Gastrocnemius medialis (tissue), 4 donors: Measurements from ENCODE around the gene SRCAP. TPM values are rescaled to one million over a fixed set of nuclear protein-coding genes. Genes with fewer than 3 reads are reported as not detected.

Experiments used
- ATAC-seq, 2 donors: fragments of 150-250 bp; one replicate each; pipeline ENCODE4 v1.9.1; 2016
- DNase-seq, 2 donors: peaks; one replicate each; pipeline ENCODE4 v3.0.0-alpha.2; 2019
- H3K27ac ChIP-seq, 4 donors: fragments of 200-600 bp; sonication (generic); 1 replicate in 1 of 4; 2 replicates in 3 of 4; pipeline ENCODE4 v1.5.1; 2016 to 2018; ENCODE audit warnings: mild to moderate bottlenecking in 2 of 4, moderate library complexity in 1 of 4
- H3K27me3 ChIP-seq, 3 donors: fragments of 200-600 bp; sonication (generic) in 2 of 3; 1 replicate in 1 of 3; 2 replicates in 2 of 3; pipeline versions ENCODE4 v1.5.1 to v1.6.0; 2016 to 2019; ENCODE audit warnings: mild to moderate bottlenecking in 1 of 3, moderate library complexity in 1 of 3
- H3K36me3 ChIP-seq, 2 donors: fragments of 200-600 bp; sonication (generic) in 1 of 2; one replicate each; pipeline ENCODE4 v1.5.1; 2017 to 2018
- H3K4me1 ChIP-seq, 2 donors: fragments of 200-600 bp; sonication (generic) in 1 of 2; one replicate each; pipeline ENCODE4 v1.5.1; 2016 to 2017; ENCODE audit warnings: mild to moderate bottlenecking in 2 of 2
- H3K4me3 ChIP-seq, 4 donors: fragments of 200-600 bp; sonication (generic) in 3 of 4; 1 replicate in 1 of 4; 2 replicates in 3 of 4; pipeline ENCODE4 v1.5.1; 2016 to 2019; ENCODE audit warnings: mild to moderate bottlenecking in 2 of 4
- H3K9me3 ChIP-seq, 3 donors: fragments of 200-600 bp; sonication (generic) in 2 of 3; 1 replicate in 1 of 3; 2 replicates in 2 of 3; pipeline ENCODE4 v1.5.1; 2016 to 2019
- POLR2A ChIP-seq, 2 donors: fragments of 450-650 bp; IDR thresholded peaks; one replicate each; pipeline ENCODE4 v1.6.1; 2017; ENCODE audit warnings: antibody characterized with exemption in 2 of 2, mild to moderate bottlenecking in 2 of 2, moderate library complexity in 2 of 2
- in situ Hi-C, 4 donors: fragments of 200-750 bp; cut with MboI; loops; one replicate each; pipeline versions ENCODE4 v1.15.0 to v1.8.0; 2017; ENCODE audit warnings: low sequenced_read_pairs in 4 of 4
- intact Hi-C: fragments of 100-400 bp; cut with DNase I; formaldehyde crosslinking; loops from one replicate; pipeline ENCODE4 v1.15.1; 2023; ENCODE audit warnings: low total_unique reads
- total RNA-seq, 4 donors: library from RNA; depleted of rRNA; stranded (reverse); fragments of >200 nt; gene quantifications; one replicate each; pipeline versions ENCODE4 v1.1.0 to v1.2.3, GENCODE V29; 2016
- TF ChIP-seq, protein P1 (sequence below), 5 experiments: fragments of 450-650 bp in 3 of 5; fragments of 200-600 bp in 2 of 5; sonication (generic) in 2 of 5; IDR thresholded peaks in 4 of 5; conservative IDR thresholded peaks in 1 of 5; 1 replicate in 4 of 5; 2 replicates in 1 of 5; pipeline ENCODE4 v1.5.1; 2016 to 2019; ENCODE audit warnings: antibody characterized with exemption in 5 of 5, mild to moderate bottlenecking in 3 of 5, moderate library complexity in 3 of 5

SRCAP gene
- total RNA-seq, 4 donors from 2014 or later = 15.3 to 25.5 (median 21.9) TPM

DNA sequence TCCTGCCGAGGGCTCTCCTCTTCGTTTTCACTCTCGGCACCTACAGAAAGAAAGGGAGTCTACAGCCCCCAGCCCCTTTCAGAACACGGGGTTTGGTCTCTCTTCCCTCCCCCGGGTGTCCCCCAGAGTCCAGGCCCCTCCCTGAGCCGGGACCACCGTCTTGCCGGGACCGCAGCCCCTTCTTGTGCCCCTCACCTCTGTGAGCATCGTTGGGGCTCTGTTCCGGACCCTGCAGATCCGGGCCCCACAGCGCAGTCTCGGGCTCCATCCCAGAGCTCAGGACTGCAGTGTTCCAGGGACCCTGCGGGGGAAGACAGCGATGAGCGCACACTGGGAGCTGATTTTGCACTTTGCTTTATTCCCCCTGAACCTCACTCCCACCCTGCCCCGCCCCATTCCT is 85.2 kb downstream of the SRCAP start:
- in situ Hi-C loops (no loop called here), intact Hi-C loops (no loop called here)
- Histone ChIP-seq H3K27ac (no peak overlapping the region), H3K4me1 (peaks cover 15 to 18% of the 10 kb centered on the region in 2 donors), H3K27me3 (no peaks in the 10 kb centered on the region), H3K4me3 (no peak overlapping the region), H3K36me3 (peaks cover 0 to 26% of the 10 kb centered on the region in 2 donors), H3K9me3 (no peaks in the 10 kb centered on the region)
- ATAC-seq (no peak), DNase-seq (no peak)
- TF ChIP-seq POLR2A (IDR thresholded peaks at IDR 0.05) = no peak
- TF ChIP-seq, protein P1, sequence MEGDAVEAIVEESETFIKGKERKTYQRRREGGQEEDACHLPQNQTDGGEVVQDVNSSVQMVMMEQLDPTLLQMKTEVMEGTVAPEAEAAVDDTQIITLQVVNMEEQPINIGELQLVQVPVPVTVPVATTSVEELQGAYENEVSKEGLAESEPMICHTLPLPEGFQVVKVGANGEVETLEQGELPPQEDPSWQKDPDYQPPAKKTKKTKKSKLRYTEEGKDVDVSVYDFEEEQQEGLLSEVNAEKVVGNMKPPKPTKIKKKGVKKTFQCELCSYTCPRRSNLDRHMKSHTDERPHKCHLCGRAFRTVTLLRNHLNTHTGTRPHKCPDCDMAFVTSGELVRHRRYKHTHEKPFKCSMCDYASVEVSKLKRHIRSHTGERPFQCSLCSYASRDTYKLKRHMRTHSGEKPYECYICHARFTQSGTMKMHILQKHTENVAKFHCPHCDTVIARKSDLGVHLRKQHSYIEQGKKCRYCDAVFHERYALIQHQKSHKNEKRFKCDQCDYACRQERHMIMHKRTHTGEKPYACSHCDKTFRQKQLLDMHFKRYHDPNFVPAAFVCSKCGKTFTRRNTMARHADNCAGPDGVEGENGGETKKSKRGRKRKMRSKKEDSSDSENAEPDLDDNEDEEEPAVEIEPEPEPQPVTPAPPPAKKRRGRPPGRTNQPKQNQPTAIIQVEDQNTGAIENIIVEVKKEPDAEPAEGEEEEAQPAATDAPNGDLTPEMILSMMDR (IDR thresholded peaks at IDR 0.05 in 4 of 5, conservative IDR thresholded peaks at IDR 0.05 in 1 of 5) = no peak

DNA sequence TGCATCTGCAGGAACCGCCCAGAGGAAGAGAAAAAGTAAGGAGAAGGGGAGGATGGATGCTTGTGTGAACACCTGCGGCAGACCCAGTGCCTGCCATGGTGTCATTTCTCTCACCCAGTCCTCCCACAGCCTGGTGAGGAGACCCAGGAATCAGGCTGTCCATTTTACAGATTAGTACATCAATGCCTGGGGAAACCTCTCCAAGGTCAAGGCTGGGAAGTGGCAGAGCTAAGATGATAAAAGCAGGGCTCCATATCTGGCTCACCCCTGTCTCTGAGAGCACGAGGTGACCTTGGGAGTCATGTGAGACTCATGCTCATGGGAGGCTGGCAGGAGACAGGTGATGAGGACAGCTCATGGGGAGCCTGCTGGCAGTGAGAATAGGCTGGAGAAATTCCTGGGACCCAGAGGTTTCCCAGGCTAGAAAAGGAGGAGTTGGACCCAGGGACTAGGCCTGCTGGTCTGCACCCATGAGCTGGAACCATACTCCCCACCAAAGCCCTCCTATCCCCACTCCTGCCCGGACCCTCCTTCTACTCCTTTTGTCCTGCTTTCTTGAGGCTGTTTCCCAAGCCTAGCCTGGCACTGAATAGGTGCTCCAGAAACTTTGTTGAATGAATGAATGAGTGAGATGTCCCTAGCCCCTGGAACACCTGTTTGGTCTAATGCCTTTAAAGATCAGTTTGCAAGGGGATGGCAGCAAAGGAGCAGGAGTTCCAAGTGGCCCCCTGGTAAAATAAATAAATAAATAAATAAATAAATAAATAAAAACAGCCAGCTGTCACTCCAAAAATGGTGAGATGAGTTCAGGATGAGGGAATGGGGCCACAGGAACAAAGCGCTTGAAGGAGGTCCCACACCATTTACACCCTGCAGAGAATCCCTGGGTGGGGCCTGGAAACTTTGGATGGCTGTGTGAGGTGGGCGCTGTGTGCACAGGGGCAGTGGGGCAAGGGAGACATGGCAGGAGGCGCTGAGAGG is 86.4 kb downstream of the SRCAP start:
- Histone ChIP-seq H3K27me3 (no peaks in the 10 kb centered on the region), H3K9me3 (no peaks in the 10 kb centered on the region), H3K36me3 (peaks cover 0 to 26% of the 10 kb centered on the region in 2 donors), H3K4me3 (peak overlapping the region; percentile 73 to 95 (median 87)), H3K4me1 (peaks cover 15 to 18% of the 10 kb centered on the region in 2 donors), H3K27ac (peak overlapping the region; percentile 80 to 95 (median 91))
- DNase-seq = peak in 1 of 2 donors; percentile 75
- in situ Hi-C loops = no loop called here
- no peak for TF ChIP-seq POLR2A (IDR thresholded peaks at IDR 0.05)
- TF ChIP-seq, protein P1 (IDR thresholded peaks at IDR 0.05 in 4 of 5, conservative IDR thresholded peaks at IDR 0.05 in 1 of 5) = no peak
- peak; percentile 50 to 53 for ATAC-seq
- intact Hi-C loops = no loop called here

DNA sequence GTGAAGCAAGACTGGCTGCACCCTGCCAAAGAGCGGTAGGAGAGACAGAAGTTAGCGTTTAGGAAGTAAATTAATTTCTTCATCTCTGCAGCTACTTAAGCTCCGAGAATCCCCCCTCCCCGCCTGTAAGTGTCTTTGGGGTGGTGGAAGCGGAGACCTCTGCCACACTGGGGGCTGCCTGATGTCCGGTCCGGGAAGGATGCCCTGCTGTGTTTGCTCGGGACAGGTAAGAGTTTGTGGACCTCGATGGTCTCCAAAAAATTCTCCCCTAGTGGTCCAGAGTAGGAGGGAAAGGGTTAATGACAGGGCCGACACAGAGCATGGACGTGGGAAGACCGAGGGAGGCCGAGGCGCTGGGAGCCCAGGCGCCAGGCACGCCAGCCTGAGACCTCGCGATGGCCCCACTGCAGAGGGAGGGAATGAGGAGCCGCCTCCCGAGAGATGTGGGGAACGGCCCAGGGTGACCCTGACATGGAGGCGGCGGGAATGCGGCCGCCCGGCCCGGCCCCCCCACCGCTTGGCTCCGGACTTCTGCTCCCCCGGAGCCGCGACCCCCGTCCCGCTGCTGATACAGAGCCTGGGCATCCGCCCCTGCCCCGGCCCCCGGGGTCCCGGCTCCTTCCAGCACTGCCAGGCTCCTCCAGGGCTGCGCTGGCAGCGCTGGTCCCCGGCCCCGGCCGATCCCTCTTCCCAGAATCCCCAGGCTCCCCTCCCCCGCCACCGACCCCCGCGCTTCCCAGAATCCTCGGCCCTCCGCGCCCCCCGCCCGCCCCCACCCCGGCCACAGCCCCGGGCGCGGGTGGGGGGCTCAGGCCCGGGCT is 87.4 kb downstream of the SRCAP start:
- Histone ChIP-seq H3K9me3 (no peaks in the 10 kb centered on the region), H3K4me1 (peaks cover 15 to 18% of the 10 kb centered on the region in 2 donors), H3K4me3 (peak overlapping the region; percentile 73 to 95 (median 87)), H3K36me3 (peaks cover 0 to 25% of the 10 kb centered on the region in 2 donors), H3K27me3 (no peaks in the 10 kb centered on the region), H3K27ac (peak overlapping the region; percentile 80 to 95 (median 91))
- ATAC-seq (peak; percentile 37 to 47), DNase-seq (no peak)
- in situ Hi-C loops = no loop called here
- TF ChIP-seq, protein P1 (IDR thresholded peaks at IDR 0.05 in 4 of 5, conservative IDR thresholded peaks at IDR 0.05 in 1 of 5) = no peak
- TF ChIP-seq POLR2A (IDR thresholded peaks at IDR 0.05) = no peak
- intact Hi-C loops = no loop called here

DNA sequence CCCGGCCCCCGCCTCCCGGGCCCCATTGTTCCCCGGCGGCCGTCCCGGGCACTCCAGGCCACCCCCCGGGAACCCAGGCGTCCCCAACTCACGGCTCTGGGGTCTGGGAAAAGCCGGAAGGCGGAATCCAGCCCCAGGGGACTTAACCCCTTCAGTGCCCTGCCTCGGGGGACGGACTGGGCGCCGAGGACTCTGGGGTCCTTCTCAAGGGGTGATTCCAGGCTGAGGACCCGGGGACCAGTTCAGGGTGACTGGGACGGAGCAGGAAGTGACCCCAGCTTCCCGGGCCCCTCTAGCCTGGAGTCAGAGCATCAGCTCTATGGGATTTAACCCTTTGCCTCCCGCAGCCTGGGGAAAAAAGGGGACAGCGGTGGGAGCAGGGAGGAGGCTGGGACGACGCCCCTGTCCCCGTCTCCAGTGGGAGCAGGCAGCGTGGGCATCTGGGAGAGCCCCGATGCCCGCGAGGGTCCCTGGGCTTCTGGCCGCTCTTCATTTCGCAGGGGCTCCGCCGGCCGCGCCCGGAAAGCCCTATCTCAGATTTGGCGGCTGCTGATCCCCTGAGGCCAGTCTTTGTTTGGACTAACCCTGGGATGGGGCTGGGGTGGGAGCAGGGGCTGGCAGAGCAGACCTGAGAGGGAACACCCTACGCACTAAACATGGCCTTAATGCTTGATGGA is 88.1 kb downstream of the SRCAP start, which contains the start of gene ZNF629:
Gene ZNF629 (minus strand): TSS at position 270 of the 677 bp plus-strand sequence. CDS start 2,723 bp downstream, outside the sequence.
- H3K36me3 ChIP-seq = peaks cover 0 to 17% of the 10 kb centered on the region in 2 donors
- peak in 1 of 2 donors; percentile 62 for DNase-seq
- ATAC-seq = peak; percentile 73 to 78
- peak within 1 kb of the TSS; percentile 80 to 95 (median 91) for H3K27ac ChIP-seq
- intact Hi-C loops = loop anchor here (1.0 kb wide), 1 partner anchor 18 kb away; no protein-coding TSS in a partner anchor
- no peaks in the 10 kb centered on the region for H3K9me3 ChIP-seq
- H3K4me3 ChIP-seq = peak within 1 kb of the TSS; percentile 73 to 95 (median 87)
- TF ChIP-seq POLR2A (IDR thresholded peaks at IDR 0.05) = no peak
- TF ChIP-seq, protein P1 (IDR thresholded peaks at IDR 0.05 in 4 of 5, conservative IDR thresholded peaks at IDR 0.05 in 1 of 5) = peak in 2 of 5 experiments; percentile 10 to 11
- no peaks in the 10 kb centered on the region for H3K27me3 ChIP-seq
- H3K4me1 ChIP-seq = peaks cover 15 to 18% of the 10 kb centered on the region in 2 donors
- in situ Hi-C loops = no loop called here
